Measurements from ENCODE around the gene LYSET. TPM values are rescaled to one million over a fixed set of nuclear protein-coding genes. Genes with fewer than 3 reads are reported as not detected.

LYSET gene
- total and polyA plus RNA-seq, 2 donors (not counting 1 experiment from before 2014, with no cell fraction given): 11.1 to 18.8 TPM

GRCh38 chr14:93214598-93214997, 29.5 kb downstream of the LYSET start:
- Histone ChIP-seq H3K79me2 (ENCODE audit: control insufficient read depth, insufficient read depth, low read length) (no peaks in the 10 kb centered on the region), H3K9me3 (ENCODE audit: control extremely low read depth in 1 of 3, control insufficient read depth in 2 of 3, insufficient read depth in 1 of 3, low read length in 2 of 3) (no peaks in the 10 kb centered on the region), H3K9ac (ENCODE audit: low read length) (no peak overlapping the region), H3K4me1 (ENCODE audit: control insufficient read depth in 2 of 2, insufficient read depth in 2 of 2, low read length in 2 of 2) (peaks cover 6 to 20% of the 10 kb centered on the region in 2 donors), H3K27ac (ENCODE audit: low read length in 2 of 2) (no peak overlapping the region), H4K20me1 (ENCODE audit: control insufficient read depth, insufficient read depth, low read length, poor library complexity, severe bottlenecking) (no peaks in the 10 kb centered on the region), H2AFZ (ENCODE audit: insufficient read depth, low read depth, low read length, poor library complexity, severe bottlenecking) (no peak overlapping the region), H3K4me3 (ENCODE audit: control extremely low read depth in 1 of 5, extremely low read depth in 1 of 5, insufficient read depth in 1 of 5, low read depth in 2 of 5, low read length in 4 of 5) (no peak overlapping the region), H3K36me3 (replicated peaks in 1 of 2; ENCODE audit: control extremely low read depth in 1 of 2, control insufficient read depth in 1 of 2, extremely low read depth in 1 of 2, insufficient read depth in 2 of 2, low read length in 1 of 2) (peaks cover 3 to 41% of the 10 kb centered on the region in 2 experiments), H3K27me3 (replicated peaks in 1 of 4; ENCODE audit: control extremely low read depth in 1 of 4, control insufficient read depth in 3 of 4, insufficient read depth in 4 of 4, low read length in 3 of 4) (no peaks in the 10 kb centered on the region), H3K4me2 (replicated peaks; ENCODE audit: low read depth, low read length, poor library complexity, severe bottlenecking) (no peak overlapping the region)
- no peak overlapping the region for H3K27ac Mint-ChIP-seq
- intact Hi-C loops (cut with micrococcal nuclease): no loop called here
- H3K4me3 Mint-ChIP-seq: no peak overlapping the region
- no peak for DNase-seq
- WGBS (ENCODE audit: insufficient coverage): no CpG with 5 or more reads among the region's 2 CpGs
- no peaks in the 10 kb centered on the region for H3K27me3 Mint-ChIP-seq
- peaks cover 25% of the 10 kb centered on the region for H3K4me1 Mint-ChIP-seq
- no peaks in the 10 kb centered on the region for H3K9me3 Mint-ChIP-seq (ENCODE audit: insufficient read depth)
- ChIA-PET POLR2A (no interaction called here), CTCF (no interaction called here)
- TF ChIP-seq EZH2 (IDR thresholded peaks at IDR 0.05; ENCODE audit: borderline replicate concordance, insufficient read depth, low read depth, low read length, poor library complexity, severe bottlenecking): no peak
- TF ChIP-seq CTCF (IDR thresholded peaks at IDR 0.05): no peak
- no peak for ATAC-seq (ENCODE audit: low read depth)

GRCh38 chr14:93219103-93219726, 34.1 kb downstream of the LYSET start:
- Mint-ChIP-seq H3K9me3 (ENCODE audit: insufficient read depth) (no peaks in the 10 kb centered on the region), H3K27ac (no peak overlapping the region), H3K4me1 (no peaks in the 10 kb centered on the region), H3K27me3 (no peaks in the 10 kb centered on the region), H3K4me3 (no peak overlapping the region)
- Histone ChIP-seq H3K27ac (ENCODE audit: low read length in 2 of 2) (no peak overlapping the region), H3K36me3 (replicated peaks in 1 of 2; ENCODE audit: control extremely low read depth in 1 of 2, control insufficient read depth in 1 of 2, extremely low read depth in 1 of 2, insufficient read depth in 2 of 2, low read length in 1 of 2) (peaks cover 3 to 62% of the 10 kb centered on the region in 2 experiments), H3K4me1 (ENCODE audit: control insufficient read depth in 2 of 2, insufficient read depth in 2 of 2, low read length in 2 of 2) (no peaks in the 10 kb centered on the region), H3K79me2 (ENCODE audit: control insufficient read depth, insufficient read depth, low read length) (no peaks in the 10 kb centered on the region), H3K4me3 (ENCODE audit: control extremely low read depth in 1 of 5, extremely low read depth in 1 of 5, insufficient read depth in 1 of 5, low read depth in 2 of 5, low read length in 4 of 5) (no peak overlapping the region), H4K20me1 (ENCODE audit: control insufficient read depth, insufficient read depth, low read length, poor library complexity, severe bottlenecking) (no peaks in the 10 kb centered on the region), H3K4me2 (replicated peaks; ENCODE audit: low read depth, low read length, poor library complexity, severe bottlenecking) (no peak overlapping the region), H3K27me3 (replicated peaks in 1 of 4; ENCODE audit: control extremely low read depth in 1 of 4, control insufficient read depth in 3 of 4, insufficient read depth in 4 of 4, low read length in 3 of 4) (no peaks in the 10 kb centered on the region), H3K9ac (ENCODE audit: low read length) (no peak overlapping the region), H2AFZ (ENCODE audit: insufficient read depth, low read depth, low read length, poor library complexity, severe bottlenecking) (no peak overlapping the region), H3K9me3 (ENCODE audit: control extremely low read depth in 1 of 3, control insufficient read depth in 2 of 3, insufficient read depth in 1 of 3, low read length in 2 of 3) (no peaks in the 10 kb centered on the region)
- peak; percentile 60 for ATAC-seq (ENCODE audit: low read depth)
- TF ChIP-seq EZH2 (IDR thresholded peaks at IDR 0.05; ENCODE audit: borderline replicate concordance, insufficient read depth, low read depth, low read length, poor library complexity, severe bottlenecking) (no peak), CTCF (IDR thresholded peaks at IDR 0.05) (peak; percentile 84)
- intact Hi-C loops (cut with micrococcal nuclease): loop anchor here (1.0 kb wide), 2 partner anchors 106 to 267 kb away; no protein-coding TSS in a partner anchor
- ChIA-PET CTCF (interaction anchor here (0.6 to 2.2 kb wide), 16 partner anchors 9 to 405 kb away, joined by 3 to 22 read pairs (median 4); partner anchors contain the start of genes LYSET and MOAP1), POLR2A (interaction anchor here (0.7 to 0.9 kb wide), 3 partner anchors 12 to 104 kb away, joined by 3 to 5 read pairs (median 4); partner anchors contain the start of genes ITPK1, LYSET and MOAP1)
- DNase-seq: peak; percentile 68
- WGBS (ENCODE audit: insufficient coverage): 69% methylated on average over 2 of the region's 3 CpGs

All from B cell (primary cell).